Hepatocyte (in vitro differentiated cells): ENCODE measurements around the gene KRTAP3-1. TPM values are rescaled to one million over a fixed set of nuclear protein-coding genes. Genes with fewer than 3 reads are reported as not detected.

Experiments used
- DNase-seq: peaks from one replicate; pipeline ENCODE4 v3.0.0-alpha.2; 2016; ENCODE audit warnings: low spot score
- H2AFZ ChIP-seq: fragments of 200-600 bp; sonication (generic); 2 replicates; pipeline ENCODE4 v1.6.0; 2016; ENCODE audit warnings: antibody characterized with exemption, mild to moderate bottlenecking
- H3K27ac ChIP-seq: fragments of 200-600 bp; sonication (generic); 2 replicates; pipeline ENCODE4 v1.5.1; 2016; ENCODE audit warnings: mild to moderate bottlenecking
- H3K27me3 ChIP-seq: fragments of 200-600 bp; sonication (generic); 2 replicates; pipeline ENCODE4 v1.6.1; 2016
- H3K36me3 ChIP-seq: fragments of 200-600 bp; sonication (generic); replicated peaks from 2 replicates; pipeline ENCODE4 v1.5.1; 2016; ENCODE audit warnings: low read depth; ENCODE audit not compliant: insufficient read depth
- H3K4me1 ChIP-seq: fragments of 200-600 bp; sonication (generic); 2 replicates; pipeline ENCODE4 v1.5.1; 2016; ENCODE audit warnings: mild to moderate bottlenecking, moderate library complexity; ENCODE audit not compliant: insufficient read depth
- H3K4me2 ChIP-seq: fragments of 200-600 bp; sonication (generic); 2 replicates; pipeline ENCODE4 v1.6.0; 2016
- H3K4me3 ChIP-seq: fragments of 200-600 bp; sonication (generic); 2 replicates; pipeline ENCODE4 v1.5.1; 2016; ENCODE audit warnings: mild to moderate bottlenecking
- H3K79me2 ChIP-seq: fragments of 200-600 bp; sonication (generic); 2 replicates; pipeline ENCODE4 v1.6.0; 2017; ENCODE audit warnings: mild to moderate bottlenecking
- H3K9me2 ChIP-seq: fragments of 200-600 bp; sonication (generic); replicated peaks from 2 replicates; pipeline ENCODE4 v1.6.0; 2017; ENCODE audit warnings: mild to moderate bottlenecking; ENCODE audit not compliant: insufficient read depth
- H3K9me3 ChIP-seq: fragments of 200-600 bp; sonication (generic); 2 replicates; pipeline ENCODE4 v1.5.1; 2016; ENCODE audit warnings: low read depth, mild to moderate bottlenecking
- H4K20me1 ChIP-seq: fragments of 200-600 bp; sonication (generic); 2 replicates; pipeline ENCODE4 v1.6.0; 2016; ENCODE audit warnings: mild to moderate bottlenecking; ENCODE audit not compliant: insufficient read depth, poor library complexity, severe bottlenecking
- CTCF ChIP-seq: fragments of 200-600 bp; sonication (generic); IDR thresholded peaks from 2 replicates; pipeline ENCODE4 v1.5.1; 2016; ENCODE audit warnings: antibody characterized with exemption, mild to moderate bottlenecking; ENCODE audit not compliant: poor library complexity
- EZH2 ChIP-seq: fragments of 200-600 bp; sonication (generic); IDR thresholded peaks from 2 replicates; pipeline ENCODE4 v1.6.1; 2016; ENCODE audit warnings: antibody characterized with exemption, mild to moderate bottlenecking, borderline replicate concordance
- EZH2phosphoT487 ChIP-seq: fragments of 200-600 bp; sonication (generic); IDR thresholded peaks from one replicate; pipeline ENCODE4 v1.6.1; 2018; ENCODE audit warnings: antibody characterized with exemption, mild to moderate bottlenecking, low read depth, moderate library complexity; ENCODE audit not compliant: unreplicated experiment, severe bottlenecking
- WGBS: methylation state at CpG from one replicate; pipeline ENCODE4 v1.1.6; 2016; ENCODE audit warnings: low lambda C conversion rate; ENCODE audit errors: missing lambda C conversion rate; 5-methylcytosine and 5-hydroxymethylcytosine counted together
- polyA plus RNA-seq: library from polyadenylated mRNA; unstranded; fragments of >200 nt; fragmentation: Nextera tagmentation; extraction: Ambion mirVana; gene quantifications from 2 replicates; pipeline ENCODE4 v1.2.1, GENCODE V29; 2016
- total RNA-seq: library from RNA; depleted of rRNA; stranded (reverse); fragments of >200 nt; gene quantifications from 2 replicates; pipeline ENCODE4 v1.2.3, GENCODE V29; 2014

Gene KRTAP3-1
- total and polyA plus RNA-seq, 2 experiments from 2014 or later, result 3.4 TPM; not detected in 1

- H4K20me1 ChIP-seq, result no peaks in the 10 kb centered on the region
- no peak for DNase-seq
- no peaks in the 10 kb centered on the region for H3K27me3 ChIP-seq
- H3K4me2 ChIP-seq, result no peak overlapping the region
- WGBS, result 33% methylated on average over 4 of the region's 4 CpGs
- no peaks in the 10 kb centered on the region for H3K9me3 ChIP-seq
- H3K79me2 ChIP-seq, result no peaks in the 10 kb centered on the region
- H3K9me2 ChIP-seq, result no peaks in the 10 kb centered on the region
- H3K27ac ChIP-seq, result no peak overlapping the region
- peaks cover 6% of the 10 kb centered on the region for H3K4me1 ChIP-seq
- H2AFZ ChIP-seq, result no peak overlapping the region
- TF ChIP-seq EZH2, result no peak
- no peak for TF ChIP-seq EZH2phosphoT487
- TF ChIP-seq CTCF, result no peak
- H3K4me3 ChIP-seq, result no peak overlapping the region
- H3K36me3 ChIP-seq, result no peaks in the 10 kb centered on the region
These were observed 403 bp upstream of the KRTAP3-1 start for GRCh38 chr17:41009301-41009760.

GRCh38 chr17:41004397-41004796 is 4.5 kb downstream of the KRTAP3-1 start:
- H3K4me3 ChIP-seq, result no peak overlapping the region
- no peak overlapping the region for H2AFZ ChIP-seq
- no peaks in the 10 kb centered on the region for H3K9me3 ChIP-seq
- no peaks in the 10 kb centered on the region for H3K79me2 ChIP-seq
- peaks cover 8% of the 10 kb centered on the region for H3K4me1 ChIP-seq
- no peak overlapping the region for H3K27ac ChIP-seq
- WGBS, result 100% methylated on average over 3 of the region's 3 CpGs
- no peaks in the 10 kb centered on the region for H3K36me3 ChIP-seq
- no peaks in the 10 kb centered on the region for H4K20me1 ChIP-seq
- H3K9me2 ChIP-seq, result no peaks in the 10 kb centered on the region
- no peaks in the 10 kb centered on the region for H3K27me3 ChIP-seq
- no peak overlapping the region for H3K4me2 ChIP-seq
- DNase-seq, result no peak
- TF ChIP-seq CTCF (no peak), EZH2 (no peak), EZH2phosphoT487 (no peak)

GRCh38 chr17:41003926-41004325 is 5.0 kb downstream of the KRTAP3-1 start:
- H3K4me3 ChIP-seq, result no peak overlapping the region
- DNase-seq, result no peak
- TF ChIP-seq EZH2 (no peak), CTCF (no peak), EZH2phosphoT487 (no peak)
- H2AFZ ChIP-seq, result no peak overlapping the region
- H4K20me1 ChIP-seq, result no peaks in the 10 kb centered on the region
- no peaks in the 10 kb centered on the region for H3K27me3 ChIP-seq
- H3K79me2 ChIP-seq, result no peaks in the 10 kb centered on the region
- no peaks in the 10 kb centered on the region for H3K36me3 ChIP-seq
- no peaks in the 10 kb centered on the region for H3K9me3 ChIP-seq
- H3K9me2 ChIP-seq, result no peaks in the 10 kb centered on the region
- H3K4me1 ChIP-seq, result peaks cover 3% of the 10 kb centered on the region
- 76% methylated on average over 4 of the region's 4 CpGs for WGBS
- no peak overlapping the region for H3K27ac ChIP-seq
- H3K4me2 ChIP-seq, result no peak overlapping the region

- Histone ChIP-seq H3K9me2 (no peaks in the 10 kb centered on the region), H3K9me3 (no peaks in the 10 kb centered on the region), H4K20me1 (no peaks in the 10 kb centered on the region), H3K4me3 (no peak overlapping the region), H2AFZ (no peak overlapping the region), H3K36me3 (no peaks in the 10 kb centered on the region), H3K79me2 (no peaks in the 10 kb centered on the region), H3K4me2 (no peak overlapping the region), H3K27ac (no peak overlapping the region), H3K27me3 (no peaks in the 10 kb centered on the region), H3K4me1 (peaks cover 3% of the 10 kb centered on the region)
- WGBS, result 61% methylated on average over 5 of the region's 5 CpGs
- no peak for TF ChIP-seq EZH2phosphoT487
- TF ChIP-seq CTCF, result no peak
- no peak for TF ChIP-seq EZH2
- DNase-seq, result no peak
These were observed 6.1 kb downstream of the KRTAP3-1 start for GRCh38 chr17:41002814-41003213.
